HG03045 (cell line): ENCODE results near the gene MGAT5.

Experiments
- ATAC-seq: cut with Tn5 transposase; IDR thresholded peaks from one replicate; pipeline ENCODE4 v1.9.1; 2021; ENCODE audit warnings: mild to moderate bottlenecking, moderate library complexity; ENCODE audit not compliant: unreplicated experiment

Gene MGAT5

GRCh38 chr2:134331081-134331480 lies 77.2 kb downstream of the MGAT5 start:
- ATAC-seq, result no peak

- ATAC-seq, result no peak
Observed at GRCh38 chr2:134333646-134334189, 79.8 kb downstream of the MGAT5 start.

GRCh38 chr2:134334542-134335353 lies 80.9 kb downstream of the MGAT5 start:
- no peak for ATAC-seq

GRCh38 chr2:134335601-134336000 lies 81.7 kb downstream of the MGAT5 start:
- ATAC-seq, result no peak

- peak; percentile 94 for ATAC-seq
Observed at GRCh38 chr2:134336352-134336751, 82.5 kb downstream of the MGAT5 start.

- no peak for ATAC-seq
Observed at GRCh38 chr2:134336921-134337320, 83.0 kb downstream of the MGAT5 start.

GRCh38 chr2:134337631-134338030 lies 83.8 kb downstream of the MGAT5 start:
- no peak for ATAC-seq

- ATAC-seq, result no peak
Observed at GRCh38 chr2:134338208-134338607, 84.3 kb downstream of the MGAT5 start.

GRCh38 chr2:134341476-134341875 lies 87.6 kb downstream of the MGAT5 start:
- no peak for ATAC-seq

GRCh38 chr2:134344954-134345697 lies 91.3 kb downstream of the MGAT5 start:
- ATAC-seq, result no peak

- ATAC-seq, result no peak
Observed at GRCh38 chr2:134346141-134346540, 92.3 kb downstream of the MGAT5 start.

- no peak for ATAC-seq
Observed at GRCh38 chr2:134347756-134348155, 93.9 kb downstream of the MGAT5 start.

- no peak for ATAC-seq
Observed at GRCh38 chr2:134348239-134348638, 94.4 kb downstream of the MGAT5 start.

GRCh38 chr2:134348760-134349159 lies 94.9 kb downstream of the MGAT5 start:
- ATAC-seq, result no peak

GRCh38 chr2:134351016-134351415 lies 97.1 kb downstream of the MGAT5 start:
- ATAC-seq, result no peak

GRCh38 chr2:134351899-134352298 lies 98.0 kb downstream of the MGAT5 start:
- no peak for ATAC-seq

- ATAC-seq, result no peak
Observed at GRCh38 chr2:134352844-134353243, 99.0 kb downstream of the MGAT5 start.

GRCh38 chr2:134354611-134355010 lies 100.7 kb downstream of the MGAT5 start:
- no peak for ATAC-seq

GRCh38 chr2:134357814-134358213 lies 103.9 kb downstream of the MGAT5 start:
- no peak for ATAC-seq

GRCh38 chr2:134359367-134360081 lies 105.7 kb downstream of the MGAT5 start:
- ATAC-seq, result no peak

- no peak for ATAC-seq
Observed at GRCh38 chr2:134360745-134361487, 107.0 kb downstream of the MGAT5 start.
